ENCODE results near the gene TUBA1C.
"Not testable (repeated sequence)": the region's sequence is repeated elsewhere in the genome, so short reads cannot be mapped to it uniquely, and the experiment has no call there.

The TUBA1C gene

GRCh38 chr12:49255857-49256637 lies 8.8 kb upstream of the TUBA1C start:
- no peak for DNase-seq

- not testable (repeated sequence) for DNase-seq
Measured at GRCh38 chr12:49257508-49258184, 7.2 kb upstream of the TUBA1C start.

- no peak for DNase-seq
Measured at GRCh38 chr12:49259452-49259851, 5.4 kb upstream of the TUBA1C start.

GRCh38 chr12:49260166-49260565 lies 4.7 kb upstream of the TUBA1C start:
- DNase-seq: no peak

- DNase-seq: no peak
Measured at GRCh38 chr12:49260571-49261363, 4.1 kb upstream of the TUBA1C start.

- no peak for DNase-seq
Measured at GRCh38 chr12:49261721-49262120, 3.2 kb upstream of the TUBA1C start.

GRCh38 chr12:49263400-49263763 lies 1.5 kb upstream of the TUBA1C start:
- DNase-seq: no peak

- no peak for DNase-seq
Measured at GRCh38 chr12:49264466-49264872, 413 bp upstream of the TUBA1C start.

GRCh38 chr12:49269191-49269590 lies 4.3 kb downstream of the TUBA1C start:
- DNase-seq: not testable (repeated sequence)

- DNase-seq: no peak
Measured at GRCh38 chr12:49272790-49273725, 8.2 kb downstream of the TUBA1C start.

GRCh38 chr12:49273726-49274395 lies 9.0 kb downstream of the TUBA1C start:
- DNase-seq: no peak

- no peak for DNase-seq
Measured at GRCh38 chr12:49274396-49275069, 9.7 kb downstream of the TUBA1C start.

- no peak for DNase-seq
Measured at GRCh38 chr12:49276304-49277290, 11.7 kb downstream of the TUBA1C start.

- DNase-seq: no peak
Measured at GRCh38 chr12:49277466-49277865, 12.6 kb downstream of the TUBA1C start.

GRCh38 chr12:49279706-49280159 lies 14.9 kb downstream of the TUBA1C start:
- DNase-seq: no peak

- not testable (repeated sequence) for DNase-seq
Measured at GRCh38 chr12:49280545-49280944, 15.7 kb downstream of the TUBA1C start.

- no peak for DNase-seq
Measured at GRCh38 chr12:49282302-49282701, 17.4 kb downstream of the TUBA1C start.

- DNase-seq: not testable (repeated sequence)
Measured at GRCh38 chr12:49282740-49283375, 18.0 kb downstream of the TUBA1C start.
